ENCODE measurements around the gene ZBTB38.

Gene ZBTB38

GRCh38 chr3:141401095-141401494 lies 32.8 kb downstream of the ZBTB38 start:
- no peak for DNase-seq (ENCODE audit: low spot score)

GRCh38 chr3:141401573-141402475 lies 33.5 kb downstream of the ZBTB38 start:
- no peak for TF ChIP-seq CTCF (IDR thresholded peaks at IDR 0.05; ENCODE audit: extremely low read depth, missing control alignments)
- DNase-seq (ENCODE audit: low spot score) = peak; percentile 86

More at GRCh38 chr3:141401095-141401494, 32.8 kb downstream of the ZBTB38 start:
- TF ChIP-seq CTCF (IDR thresholded peaks at IDR 0.05; ENCODE audit: extremely low read depth, missing control alignments) = no peak

GRCh38 chr3:141402476-141403171 lies 34.3 kb downstream of the ZBTB38 start:
- no peak for TF ChIP-seq CTCF (IDR thresholded peaks at IDR 0.05; ENCODE audit: extremely low read depth, missing control alignments)
- peak; percentile 64 for DNase-seq (ENCODE audit: low spot score)

- DNase-seq (ENCODE audit: low spot score) = no peak
- no peak for TF ChIP-seq CTCF (IDR thresholded peaks at IDR 0.05; ENCODE audit: extremely low read depth, missing control alignments)
Observed at GRCh38 chr3:141403576-141403975, 35.3 kb downstream of the ZBTB38 start.

- no peak for TF ChIP-seq CTCF (IDR thresholded peaks at IDR 0.05; ENCODE audit: extremely low read depth, missing control alignments)
- DNase-seq (ENCODE audit: low spot score) = no peak
Observed at GRCh38 chr3:141405025-141405424, 36.7 kb downstream of the ZBTB38 start.

GRCh38 chr3:141405591-141405990 lies 37.3 kb downstream of the ZBTB38 start:
- TF ChIP-seq CTCF (IDR thresholded peaks at IDR 0.05; ENCODE audit: extremely low read depth, missing control alignments) = no peak
- no peak for DNase-seq (ENCODE audit: low spot score)

GRCh38 chr3:141406265-141406664 lies 38.0 kb downstream of the ZBTB38 start:
- no peak for TF ChIP-seq CTCF (IDR thresholded peaks at IDR 0.05; ENCODE audit: extremely low read depth, missing control alignments)
- DNase-seq (ENCODE audit: low spot score) = no peak

All from GM20000 (cell line).